HCT116 (cell line): Measurements from ENCODE around the gene HOXA2. TPM values are rescaled to one million over a fixed set of nuclear protein-coding genes. Genes with fewer than 3 reads are reported as not detected.

ENCODE experiments used
- ATAC-seq: fragments of 200-7000 bp; cut with Tn5 transposase; 2 replicates; pipeline ENCODE4 v1.9.1; 2020; ENCODE audit warnings: mild to moderate bottlenecking, moderate library complexity
- BruUV-seq: library from RNA; stranded (reverse); fragments of 400-500 nt; replicated peaks from 2 replicates; lab custom pipeline; 2021; lab: Mats Ljungman, UMichigan
- CTCF ChIA-PET: fragments of 300-600 bp; sonication (Branson Sonifier 250); formaldehyde crosslinking; loops from one replicate; lab custom pipeline; 2021; ENCODE audit warnings: antibody characterized with exemption; lab: Charles Lee
- POLR2A ChIA-PET: fragments of 300-600, 350-600 bp; sonication (Branson Sonifier 250); formaldehyde crosslinking; loops from one replicate; lab custom pipeline; 2021; ENCODE audit warnings: antibody characterized with exemption; lab: Charles Lee
- RAD21 ChIA-PET, 2 experiments: fragments of 300-600 bp; sonication (Branson Sonifier 250); formaldehyde crosslinking; loops; one replicate each; lab custom pipeline; 2023; ENCODE audit warnings: low total read pairs in 2 of 2; ENCODE audit not compliant: uncharacterized antibody in 2 of 2, unreplicated experiment in 2 of 2, low non-redundant PET in 1 of 2; lab: Charles Lee
- DNase-seq: peaks from one replicate; pipeline ENCODE4 v3.0.0-alpha.2; 2010; ENCODE audit warnings: low read depth, low spot score
- H2AFZ ChIP-seq: fragments of 200-600 bp; shearing (Covaris generic), sonication (generic); 2 replicates; pipeline ENCODE4 v1.6.1; 2017; ENCODE audit warnings: low read depth, mixed run types, mixed read lengths, antibody characterized with exemption, low read length; ENCODE audit not compliant: poor library complexity, severe bottlenecking
- H3K27ac ChIP-seq: 2 replicates; pipeline ENCODE4 v1.5.1; 2012; ENCODE audit warnings: low read depth, low read length
- H3K27me3 ChIP-seq: fragments of 200-600 bp; sonication (generic); 2 replicates; pipeline ENCODE4 v1.6.1; 2016; ENCODE audit warnings: mixed run types, low read length, mixed read lengths; ENCODE audit not compliant: insufficient read depth
- H3K36me3 ChIP-seq, 2 experiments: fragments of 200-500 bp in 1 of 2; fragments of 200-600 bp in 1 of 2; sonication (Bioruptor generic) in 1 of 2; sonication (generic) in 1 of 2; 2 replicates each; pipeline versions ENCODE4 v1.5.1 to v1.6.1; 2014 to 2016; ENCODE audit warnings: low read length in 2 of 2, inconsistent platforms in 1 of 2, mixed read lengths in 1 of 2, mixed run types in 1 of 2; ENCODE audit not compliant: insufficient read depth in 2 of 2, control insufficient read depth in 1 of 2
- H3K4me1 ChIP-seq, 2 experiments: fragments of 200-600 bp in 1 of 2; sonication (generic) in 1 of 2; 2 replicates each; pipeline versions ENCODE4 v1.5.1 to v1.6.1; 2012 to 2017; ENCODE audit warnings: low read length in 2 of 2, inconsistent platforms in 1 of 2, mild to moderate bottlenecking in 1 of 2, mixed read lengths in 1 of 2, mixed run types in 1 of 2, moderate library complexity in 1 of 2; ENCODE audit not compliant: insufficient read depth in 2 of 2, control insufficient read depth in 1 of 2
- H3K4me2 ChIP-seq: fragments of 200-600 bp; sonication (generic); 2 replicates; pipeline ENCODE4 v1.6.1; 2017; ENCODE audit warnings: mixed run types, low read length, mixed read lengths
- H3K4me3 ChIP-seq, 2 experiments: fragments of 200-600 bp in 1 of 2; sonication (generic) in 1 of 2; replicated peaks in 1 of 2; 2 replicates each; pipeline ENCODE4 v1.5.1; 2011 to 2016; ENCODE audit warnings: low read length in 2 of 2, control low read depth in 1 of 2, low read depth in 1 of 2, mild to moderate bottlenecking in 1 of 2, mixed read lengths in 1 of 2, mixed run types in 1 of 2
- H3K79me2 ChIP-seq: fragments of 200-600 bp; sonication (generic); 2 replicates; pipeline ENCODE4 v1.6.1; 2017; ENCODE audit warnings: mild to moderate bottlenecking, mixed run types, low read length, moderate library complexity, mixed read lengths; ENCODE audit not compliant: insufficient read depth
- H3K9ac ChIP-seq: fragments of 200-600 bp; sonication (generic); 2 replicates; pipeline ENCODE4 v1.6.1; 2016; ENCODE audit warnings: low read length, mixed read lengths
- H3K9me2 ChIP-seq: fragments of 200-600 bp; sonication (generic), shearing (Covaris generic); 2 replicates; pipeline ENCODE4 v1.6.1; 2017; ENCODE audit warnings: mixed run types, mild to moderate bottlenecking, moderate library complexity; ENCODE audit not compliant: insufficient read depth
- H3K9me3 ChIP-seq, 2 experiments: fragments of 200-500 bp in 1 of 2; fragments of 200-600 bp in 1 of 2; sonication (Bioruptor generic) in 1 of 2; sonication (generic) in 1 of 2; 2 replicates each; pipeline ENCODE4 v1.6.1; 2014 to 2017; ENCODE audit warnings: low read length in 2 of 2, mixed read lengths in 2 of 2, inconsistent platforms in 1 of 2, low read depth in 1 of 2, mild to moderate bottlenecking in 1 of 2, mixed run types in 1 of 2, moderate library complexity in 1 of 2; ENCODE audit not compliant: control insufficient read depth in 1 of 2, insufficient read depth in 1 of 2
- H4K20me1 ChIP-seq: fragments of 200-600 bp; sonication (generic), shearing (Covaris generic); 2 replicates; pipeline ENCODE4 v1.6.1; 2017; ENCODE audit warnings: mixed run types, mild to moderate bottlenecking, moderate library complexity; ENCODE audit not compliant: insufficient read depth
- SP1 ChIP-seq: IDR thresholded peaks from 2 replicates; pipeline ENCODE4 v1.6.1; 2012; ENCODE audit warnings: low read depth
- YY1 ChIP-seq: IDR thresholded peaks from 2 replicates; pipeline ENCODE4 v1.6.1; 2011; ENCODE audit warnings: low read length, low read depth, moderate library complexity, mild to moderate bottlenecking; ENCODE audit not compliant: insufficient replicate concordance; ENCODE audit errors: extremely low read depth
- intact Hi-C: fragments of 100-400 bp; cut with micrococcal nuclease; formaldehyde crosslinking; loops from 2 replicates; pipeline ENCODE4 v1.10.0; 2022
- total RNA-seq: library from RNA; stranded (reverse); gene quantifications from one replicate; pipeline ENCODE4 v1.2.1, GENCODE V29; 2021; ENCODE audit not compliant: unreplicated experiment
- TF ChIP-seq, protein P1 (sequence below), 3 experiments: fragments of 200-600 bp in 1 of 3; sonication (generic) in 1 of 3; IDR thresholded peaks in 2 of 3; conservative IDR thresholded peaks in 1 of 3; 2 replicates each; pipeline ENCODE4 v1.5.1; 2012 to 2017; ENCODE audit warnings: low read depth in 2 of 3, low read length in 2 of 3, antibody characterized with exemption in 1 of 3, borderline replicate concordance in 1 of 3, control low read depth in 1 of 3, mild to moderate bottlenecking in 1 of 3, mixed read lengths in 1 of 3, mixed run types in 1 of 3, moderate library complexity in 1 of 3; ENCODE audit not compliant: insufficient read depth in 1 of 3
- TF ChIP-seq, protein P2 (sequence below): IDR thresholded peaks from 2 replicates; pipeline ENCODE4 v1.6.1; 2011; ENCODE audit warnings: mild to moderate bottlenecking, low read length, moderate library complexity; ENCODE audit not compliant: insufficient replicate concordance; ENCODE audit errors: extremely low read depth

Gene HOXA2
- total RNA-seq, 1 experiment from 2014 or later = 0.57 TPM

DNA sequence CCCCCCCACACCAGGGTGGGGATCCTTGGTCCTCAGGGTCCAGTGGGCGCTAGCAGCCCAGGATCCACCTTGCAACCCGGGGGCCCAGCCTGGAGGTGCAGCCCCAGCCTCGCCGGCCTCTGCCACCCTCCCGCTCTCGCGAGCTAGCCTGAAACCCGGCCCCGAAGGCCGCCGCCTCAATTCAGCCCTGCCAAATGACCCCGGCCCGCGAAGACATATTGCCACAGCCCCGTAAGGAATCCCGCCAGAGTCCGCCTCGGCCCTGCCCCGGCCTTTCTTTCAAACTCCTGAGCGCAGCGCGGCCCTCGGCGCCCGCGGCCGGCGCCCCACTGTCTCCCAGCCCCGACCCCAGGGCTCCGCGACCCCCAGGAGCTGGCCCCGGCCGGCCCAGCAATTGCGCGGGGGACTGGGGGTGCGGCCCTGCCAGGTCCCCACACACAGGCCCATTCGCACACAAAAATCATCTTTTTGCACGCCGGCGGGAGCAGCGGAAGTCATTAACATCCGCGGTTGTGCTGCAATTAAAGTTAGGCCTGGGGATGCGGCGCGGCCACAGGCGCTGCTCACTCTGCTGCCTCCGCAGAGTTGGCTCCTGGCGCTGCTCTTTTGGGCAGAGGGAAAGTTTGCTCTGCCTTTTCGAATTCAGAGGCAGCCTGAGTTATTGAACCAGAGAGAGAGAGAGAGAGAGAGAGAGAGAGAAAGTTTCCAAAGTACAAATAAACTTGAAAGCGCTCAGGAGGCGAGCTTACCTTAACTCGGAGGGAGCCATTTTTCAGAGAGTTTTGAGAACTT is 37.0 kb upstream of the HOXA2 start:
- Histone ChIP-seq H3K79me2 (no peaks in the 10 kb centered on the region), H3K9me2 (no peaks in the 10 kb centered on the region), H3K9ac (no peak overlapping the region), H3K27me3 (no peaks in the 10 kb centered on the region), H3K4me3 (no peak overlapping the region), H3K9me3 (no peaks in the 10 kb centered on the region), H3K27ac (no peak overlapping the region), H3K4me1 (peaks cover 23 to 39% of the 10 kb centered on the region in 2 experiments), H2AFZ (no peak overlapping the region), H4K20me1 (no peaks in the 10 kb centered on the region), H3K4me2 (no peak overlapping the region), H3K36me3 (peaks cover 3 to 7% of the 10 kb centered on the region in 2 experiments; a peak in 2 of 4 replicates)
- ChIA-PET POLR2A (no interaction called here), CTCF (no interaction called here), RAD21 (no interaction called here)
- ATAC-seq = no peak
- TF ChIP-seq, protein P1, sequence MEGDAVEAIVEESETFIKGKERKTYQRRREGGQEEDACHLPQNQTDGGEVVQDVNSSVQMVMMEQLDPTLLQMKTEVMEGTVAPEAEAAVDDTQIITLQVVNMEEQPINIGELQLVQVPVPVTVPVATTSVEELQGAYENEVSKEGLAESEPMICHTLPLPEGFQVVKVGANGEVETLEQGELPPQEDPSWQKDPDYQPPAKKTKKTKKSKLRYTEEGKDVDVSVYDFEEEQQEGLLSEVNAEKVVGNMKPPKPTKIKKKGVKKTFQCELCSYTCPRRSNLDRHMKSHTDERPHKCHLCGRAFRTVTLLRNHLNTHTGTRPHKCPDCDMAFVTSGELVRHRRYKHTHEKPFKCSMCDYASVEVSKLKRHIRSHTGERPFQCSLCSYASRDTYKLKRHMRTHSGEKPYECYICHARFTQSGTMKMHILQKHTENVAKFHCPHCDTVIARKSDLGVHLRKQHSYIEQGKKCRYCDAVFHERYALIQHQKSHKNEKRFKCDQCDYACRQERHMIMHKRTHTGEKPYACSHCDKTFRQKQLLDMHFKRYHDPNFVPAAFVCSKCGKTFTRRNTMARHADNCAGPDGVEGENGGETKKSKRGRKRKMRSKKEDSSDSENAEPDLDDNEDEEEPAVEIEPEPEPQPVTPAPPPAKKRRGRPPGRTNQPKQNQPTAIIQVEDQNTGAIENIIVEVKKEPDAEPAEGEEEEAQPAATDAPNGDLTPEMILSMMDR (IDR thresholded peaks at IDR 0.05 in 2 of 3, conservative IDR thresholded peaks at IDR 0.05 in 1 of 3; ENCODE audit: borderline replicate concordance in 1 of 3, insufficient read depth in 1 of 3, low read depth in 2 of 3, low read length in 2 of 3) = no peak
- TF ChIP-seq YY1 (no peak), SP1 (no peak)
- TF ChIP-seq, protein P2, sequence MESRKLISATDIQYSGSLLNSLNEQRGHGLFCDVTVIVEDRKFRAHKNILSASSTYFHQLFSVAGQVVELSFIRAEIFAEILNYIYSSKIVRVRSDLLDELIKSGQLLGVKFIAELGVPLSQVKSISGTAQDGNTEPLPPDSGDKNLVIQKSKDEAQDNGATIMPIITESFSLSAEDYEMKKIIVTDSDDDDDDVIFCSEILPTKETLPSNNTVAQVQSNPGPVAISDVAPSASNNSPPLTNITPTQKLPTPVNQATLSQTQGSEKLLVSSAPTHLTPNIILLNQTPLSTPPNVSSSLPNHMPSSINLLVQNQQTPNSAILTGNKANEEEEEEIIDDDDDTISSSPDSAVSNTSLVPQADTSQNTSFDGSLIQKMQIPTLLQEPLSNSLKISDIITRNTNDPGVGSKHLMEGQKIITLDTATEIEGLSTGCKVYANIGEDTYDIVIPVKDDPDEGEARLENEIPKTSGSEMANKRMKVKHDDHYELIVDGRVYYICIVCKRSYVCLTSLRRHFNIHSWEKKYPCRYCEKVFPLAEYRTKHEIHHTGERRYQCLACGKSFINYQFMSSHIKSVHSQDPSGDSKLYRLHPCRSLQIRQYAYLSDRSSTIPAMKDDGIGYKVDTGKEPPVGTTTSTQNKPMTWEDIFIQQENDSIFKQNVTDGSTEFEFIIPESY = no peak
- intact Hi-C loops = no loop called here
- no peak for DNase-seq
- BruUV-seq = no TSS peak
